Gastroesophageal sphincter (tissue), 4 donors: ENCODE results near the gene RAB22A. TPM values are rescaled to one million over a fixed set of nuclear protein-coding genes. Genes with fewer than 3 reads are reported as not detected.

ENCODE experiments used
- ATAC-seq: fragments of 150-250 bp; one replicate; pipeline ENCODE4 v1.9.1; 2016; ENCODE audit warnings: mild to moderate bottlenecking, moderate library complexity
- H3K27ac ChIP-seq, 4 donors: fragments of 200-600 bp; sonication (generic) in 3 of 4; 1 replicate in 3 of 4; 2 replicates in 1 of 4; pipeline ENCODE4 v1.5.1; 2016 to 2019
- H3K27me3 ChIP-seq: fragments of 200-600 bp; sonication (generic); one replicate; pipeline ENCODE4 v1.5.1; 2019
- H3K36me3 ChIP-seq, 2 donors: fragments of 200-600 bp; sonication (generic); one replicate each; pipeline ENCODE4 v1.5.1; 2019; ENCODE audit warnings: control low read depth in 1 of 2
- H3K4me1 ChIP-seq, 3 donors: fragments of 200-600 bp; sonication (generic); 1 replicate in 2 of 3; 2 replicates in 1 of 3; pipeline ENCODE4 v1.5.1; 2016 to 2019; ENCODE audit warnings: control low read depth in 2 of 3
- H3K4me3 ChIP-seq, 2 donors: fragments of 200-600 bp; sonication (generic); one replicate each; pipeline ENCODE4 v1.5.1; 2019; ENCODE audit warnings: mild to moderate bottlenecking in 1 of 2, moderate library complexity in 1 of 2
- H3K9me3 ChIP-seq, 3 donors: fragments of 200-600 bp; sonication (generic); one replicate each; pipeline ENCODE4 v1.5.1; 2017 to 2019; ENCODE audit warnings: control low read depth in 2 of 3
- CTCF ChIP-seq, 4 experiments: fragments of 200-600 bp in 2 of 4; fragments of 450-650 bp in 2 of 4; sonication (generic) in 1 of 4; IDR thresholded peaks; one replicate each; pipeline ENCODE4 v1.5.1; 2017 to 2019; ENCODE audit warnings: antibody characterized with exemption in 4 of 4, mild to moderate bottlenecking in 2 of 4, moderate library complexity in 2 of 4
- EP300 ChIP-seq: sonication (generic); formaldehyde crosslinking; IDR thresholded peaks from one replicate; pipeline ENCODE4 v1.6.1; 2017; ENCODE audit warnings: antibody characterized with exemption, mild to moderate bottlenecking
- POLR2A ChIP-seq, 2 donors: fragments of 450-650 bp; IDR thresholded peaks; one replicate each; pipeline ENCODE4 v1.6.1; 2017; ENCODE audit warnings: antibody characterized with exemption in 2 of 2, mild to moderate bottlenecking in 2 of 2, moderate library complexity in 1 of 2
- POLR2AphosphoS5 ChIP-seq: sonication (generic); formaldehyde crosslinking; IDR thresholded peaks from one replicate; pipeline ENCODE4 v1.6.1; 2017; ENCODE audit warnings: antibody characterized with exemption
- WGBS, 2 donors: methylation state at CpG; one replicate each; pipeline ENCODE4 v1.1.5; 2018; ENCODE audit warnings: low coverage in 1 of 2; 5-methylcytosine and 5-hydroxymethylcytosine counted together
- total RNA-seq, 4 donors: library from RNA; depleted of rRNA; stranded (reverse); fragments of >200 nt; gene quantifications; one replicate each; pipeline ENCODE4 v1.1.0, GENCODE V29; 2016

Gene RAB22A
- total RNA-seq, 4 donors from 2014 or later = 23.2 to 26.8 (median 25.6) TPM

DNA sequence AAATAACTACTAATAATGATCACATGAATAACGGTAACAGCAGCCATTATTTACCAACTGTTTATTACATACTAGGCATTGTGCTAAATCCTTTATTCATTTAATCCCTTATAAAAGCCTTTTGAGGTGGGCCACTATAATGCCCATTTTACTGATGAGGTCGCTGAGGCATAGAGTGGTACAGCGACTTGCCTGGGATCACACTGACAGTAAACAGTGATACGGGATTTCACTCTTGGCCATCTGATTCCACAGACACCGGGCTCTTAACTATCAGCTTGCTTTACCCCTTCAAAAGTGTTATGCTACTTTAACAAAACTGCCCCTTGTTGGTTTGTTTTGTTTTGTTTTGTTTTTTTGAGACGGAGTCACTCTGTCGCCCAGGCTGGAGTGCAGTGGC, 2.2 kb upstream of the RAB22A start:
- Histone ChIP-seq H3K4me3 (no peak overlapping the region), H3K4me1 (peaks cover 0 to 45% (median 5%) of the 10 kb centered on the region in 3 donors), H3K27ac (no peak overlapping the region), H3K9me3 (no peaks in the 10 kb centered on the region), H3K27me3 (no peaks in the 10 kb centered on the region), H3K36me3 (no peaks in the 10 kb centered on the region)
- TF ChIP-seq CTCF (IDR thresholded peaks at IDR 0.05) = no peak
- TF ChIP-seq EP300 = no peak
- no peak for TF ChIP-seq POLR2AphosphoS5
- TF ChIP-seq POLR2A (IDR thresholded peaks at IDR 0.05) = no peak
- 90 to 95% methylated on average over 4 to 5 of the region's 7 CpGs for WGBS, 2 donors
- ATAC-seq = no peak

- peaks cover 0 to 50% (median 5%) of the 10 kb centered on the region in 3 donors for H3K4me1 ChIP-seq
- H3K27ac ChIP-seq = peak overlapping the region in 3 of 4 donors; percentile 61 to 91 (median 86)
- TF ChIP-seq POLR2AphosphoS5 (no peak), EP300 (no peak), POLR2A (IDR thresholded peaks at IDR 0.05) (no peak), CTCF (IDR thresholded peaks at IDR 0.05) (no peak)
Measured at GRCh38 chr20:58308290-58308679, 1.2 kb upstream of the RAB22A start.

GRCh38 chr20:58308680-58309527, 611 bp upstream of the RAB22A start:
- no peaks in the 10 kb centered on the region for H3K9me3 ChIP-seq
- H3K4me1 ChIP-seq = peaks cover 0 to 55% (median 5%) of the 10 kb centered on the region in 3 donors
- H3K4me3 ChIP-seq = peak overlapping the region; percentile 79 to 100
- H3K27me3 ChIP-seq = no peaks in the 10 kb centered on the region
- H3K36me3 ChIP-seq = peaks cover 0 to 14% of the 10 kb centered on the region in 2 donors
- 0% methylated on average over 1 of the region's 41 CpGs; no CpG with 5 or more reads in 1 of the 2 donors for WGBS, 2 donors
- peak; percentile 85 for ATAC-seq
- no peak for TF ChIP-seq POLR2AphosphoS5
- no peak for TF ChIP-seq EP300
- no peak for TF ChIP-seq POLR2A (IDR thresholded peaks at IDR 0.05)
- no peak for TF ChIP-seq CTCF (IDR thresholded peaks at IDR 0.05)
- peak overlapping the region; percentile 7 to 91 (median 74) for H3K27ac ChIP-seq

More at GRCh38 chr20:58308290-58308679, 1.2 kb upstream of the RAB22A start:
- H3K4me3 ChIP-seq = peak overlapping the region; percentile 79 to 100
- peaks cover 0 to 8% of the 10 kb centered on the region in 2 donors for H3K36me3 ChIP-seq
- no peak for ATAC-seq
- 68% methylated on average over 6 to 9 of the region's 9 CpGs for WGBS, 2 donors
- H3K9me3 ChIP-seq = no peaks in the 10 kb centered on the region
- no peaks in the 10 kb centered on the region for H3K27me3 ChIP-seq

DNA sequence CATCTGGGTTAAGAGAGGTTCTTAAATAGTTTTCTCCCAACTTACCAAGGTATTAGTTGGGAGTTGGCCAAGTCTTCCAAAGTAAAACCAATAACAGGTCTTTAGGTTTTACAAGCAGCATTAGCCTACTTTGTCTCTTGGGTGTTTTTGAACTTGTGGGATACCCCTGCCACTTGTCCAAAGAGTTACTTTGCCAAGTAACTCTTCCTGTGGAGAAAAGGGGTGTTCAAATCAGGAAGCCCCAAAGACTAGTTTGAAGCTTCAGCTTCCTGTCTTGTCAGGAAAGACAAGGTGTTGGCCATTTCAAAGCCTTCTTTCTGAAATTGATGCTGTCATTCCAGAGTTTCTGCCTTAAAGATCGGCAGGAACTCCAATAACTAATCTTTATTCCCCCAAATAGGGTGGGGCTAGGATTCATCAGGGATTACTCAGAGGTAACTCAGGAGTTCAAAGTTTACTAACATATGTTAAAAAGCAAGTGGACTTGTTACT, 822 bp downstream of the RAB22A start:
- 11 to 20% methylated on average over 1 of the region's 1 CpG for WGBS, 2 donors
- TF ChIP-seq EP300 = no peak
- no peak for TF ChIP-seq POLR2A (IDR thresholded peaks at IDR 0.05)
- TF ChIP-seq CTCF (IDR thresholded peaks at IDR 0.05) = no peak
- TF ChIP-seq POLR2AphosphoS5 = no peak
- Histone ChIP-seq H3K4me1 (peaks cover 0 to 59% (median 5%) of the 10 kb centered on the region in 3 donors), H3K36me3 (peaks cover 0 to 27% of the 10 kb centered on the region in 2 donors), H3K27ac (peak overlapping the region; percentile 41 to 91 (median 86)), H3K9me3 (no peaks in the 10 kb centered on the region), H3K4me3 (peak overlapping the region; percentile 87 to 100), H3K27me3 (no peaks in the 10 kb centered on the region)
- ATAC-seq = no peak
